GM12865 (cell line): ENCODE measurements around the gene EIF2AK3.

Experiments used
- DNase-seq: peaks from one replicate; pipeline ENCODE4 v3.0.0; 2010; ENCODE audit warnings: low read depth
- H3K4me3 ChIP-seq: 2 replicates; pipeline ENCODE4 v1.5.1; 2011; ENCODE audit warnings: mild to moderate bottlenecking, low read depth, low read length, control low read depth
- CTCF ChIP-seq: IDR thresholded peaks from 2 replicates; pipeline ENCODE4 v1.5.1; 2011; ENCODE audit warnings: low read length, control low read depth, low read depth, inconsistent platforms; ENCODE audit not compliant: insufficient read depth; ENCODE audit errors: missing control alignments

EIF2AK3 gene

DNA sequence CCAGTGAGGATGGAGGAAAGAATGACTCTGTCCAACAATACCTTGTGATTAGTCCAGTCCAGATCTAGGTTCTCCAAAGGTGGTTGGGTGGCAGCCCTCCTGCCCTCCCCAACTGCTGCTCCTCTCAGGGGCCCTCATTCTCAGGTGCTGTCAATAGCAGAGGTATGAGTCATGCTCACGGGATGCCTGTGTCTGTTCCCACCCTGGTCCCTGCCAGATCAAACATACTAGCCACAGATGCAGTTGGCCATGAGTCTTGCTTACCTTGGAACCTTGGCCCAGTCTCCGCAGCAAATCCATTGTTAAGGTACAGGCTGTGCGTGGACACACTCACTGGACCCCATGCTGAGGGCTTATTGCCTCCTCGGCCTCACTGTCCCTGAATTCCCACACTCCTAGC is 39.3 kb upstream of the EIF2AK3 start:
- H3K4me3 ChIP-seq, result no peak overlapping the region
- TF ChIP-seq CTCF, result no peak
- DNase-seq, result no peak

- no peak for DNase-seq
- H3K4me3 ChIP-seq, result no peak overlapping the region
- no peak for TF ChIP-seq CTCF
These were observed 33.4 kb upstream of the EIF2AK3 start for GRCh38 chr2:88660622-88661021.

DNA sequence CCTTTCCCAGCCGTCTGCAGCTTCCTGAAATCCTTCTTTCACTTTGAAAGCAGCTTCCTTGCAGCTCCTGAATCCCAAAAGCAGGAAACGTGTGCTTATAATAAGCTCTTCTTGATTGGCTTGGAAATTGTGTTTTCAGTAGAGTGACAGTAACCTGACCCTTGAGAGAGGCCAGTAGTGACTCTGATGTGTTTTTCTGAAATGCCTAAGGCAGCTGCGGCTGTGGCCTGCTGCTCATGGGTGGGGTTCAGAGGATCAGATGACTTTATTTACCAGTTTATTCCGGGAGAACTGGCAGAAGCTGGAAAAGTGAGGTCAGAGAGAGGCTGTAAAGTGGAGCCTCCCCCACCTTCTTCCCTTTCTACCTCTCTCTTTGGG is 32.3 kb upstream of the EIF2AK3 start:
- TF ChIP-seq CTCF, result no peak
- DNase-seq, result no peak
- no peak overlapping the region for H3K4me3 ChIP-seq

GRCh38 chr2:88658881-88659537 is 31.7 kb upstream of the EIF2AK3 start:
- H3K4me3 ChIP-seq, result no peak overlapping the region
- no peak for TF ChIP-seq CTCF
- no peak for DNase-seq

DNA sequence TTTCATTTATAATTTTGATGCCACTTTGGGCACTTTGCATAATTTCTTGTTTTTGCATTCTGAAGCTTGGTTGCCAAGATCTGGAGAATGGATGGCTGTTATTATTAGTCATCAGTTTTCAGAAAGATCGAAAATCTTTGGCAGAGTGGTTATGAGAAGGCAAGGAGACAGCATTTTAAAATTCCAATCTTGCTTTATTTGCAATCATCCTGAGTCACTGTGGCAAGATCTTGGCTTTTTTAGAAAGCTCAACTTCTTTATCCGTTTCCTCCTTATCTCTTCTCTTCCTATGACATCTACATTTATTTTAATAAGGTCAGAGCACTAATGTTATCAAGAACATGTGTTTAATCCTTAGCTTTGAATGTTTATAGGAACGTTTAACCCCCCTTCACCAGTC is 31.1 kb upstream of the EIF2AK3 start:
- no peak for DNase-seq
- H3K4me3 ChIP-seq, result no peak overlapping the region
- TF ChIP-seq CTCF, result no peak

- DNase-seq, result no peak
- H3K4me3 ChIP-seq, result no peak overlapping the region
- TF ChIP-seq CTCF, result no peak
These were observed 29.9 kb upstream of the EIF2AK3 start for GRCh38 chr2:88657131-88657530.

DNA sequence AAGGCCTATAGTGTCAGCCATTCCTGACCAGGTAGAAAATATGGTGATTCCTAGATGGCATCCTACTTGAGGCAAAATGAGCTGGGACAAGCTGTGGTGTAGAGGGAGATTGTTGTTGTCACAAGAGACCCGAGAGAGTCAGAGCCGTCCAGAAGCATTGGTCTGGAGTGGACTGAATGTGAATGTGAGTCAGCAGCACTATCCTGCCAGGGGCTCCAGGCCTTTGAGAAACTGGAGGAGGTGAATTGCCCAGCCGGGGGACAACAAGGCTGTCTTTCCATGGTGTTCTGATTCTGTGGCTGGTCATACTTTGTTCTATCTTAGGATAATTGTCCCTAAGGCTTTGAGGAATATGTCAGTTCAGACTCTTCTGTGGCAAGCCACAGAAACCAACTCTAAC is 29.4 kb upstream of the EIF2AK3 start:
- no peak for DNase-seq
- no peak for TF ChIP-seq CTCF
- H3K4me3 ChIP-seq, result no peak overlapping the region
